A549 treated with AZD2906 at 1 μM for 4 hours (cell line): ENCODE data around the gene TAS2R1. TPM values are rescaled to one million over a fixed set of nuclear protein-coding genes. Genes with fewer than 3 reads are reported as not detected.

ENCODE experiments used
- total RNA-seq: library from RNA; stranded (reverse); fragments of 200-300 nt; extraction: Qiagen RNA extraction; gene quantifications from 5 replicates; pipeline ENCODE4 v1.2.3, GENCODE V29; 2022

Gene TAS2R1
- total RNA-seq, result not detected in 5 replicates

DNA sequence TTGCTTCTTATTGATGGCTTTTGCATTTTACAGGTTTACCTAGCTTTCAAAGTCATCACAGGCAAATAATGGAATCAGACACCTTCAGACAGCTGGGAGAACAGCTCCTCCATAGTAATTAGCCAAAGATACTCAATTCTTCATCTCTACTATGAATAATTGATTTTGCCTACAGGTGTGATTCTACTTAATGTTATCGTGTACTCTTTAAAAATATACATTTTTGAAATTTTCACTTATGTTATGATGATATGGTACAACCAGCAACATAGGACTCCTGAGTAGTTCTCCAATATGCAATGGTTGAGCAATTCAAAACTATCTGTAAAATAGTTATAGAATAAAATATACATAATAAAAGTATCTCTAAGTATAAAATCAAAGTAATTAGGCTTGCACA, at the start of gene TAS2R1:
Gene TAS2R1 (minus strand): TSS at position 101 of the 400 bp plus-strand sequence. CDS start 319 bp downstream, outside the sequence.

Other genes with a start within 250 kb of the TAS2R1 start
- under 0.01 TPM in 2 of 5 replicates, not detected in the others for gene SEMA5A, start 84.3 kb downstream of the TAS2R1 start, total RNA-seq